Raji (cell line): ENCODE data around the gene TUBAL3.

Source experiments
- POLR2A ChIP-seq: IDR thresholded peaks from 2 replicates; pipeline ENCODE4 v1.6.1; 2011; ENCODE audit warnings: low read depth, low read length, control low read depth; ENCODE audit not compliant: insufficient read depth

The TUBAL3 gene

GRCh38 chr10:5369362-5370158 lies 35.1 kb downstream of the TUBAL3 start:
- TF ChIP-seq POLR2A, result no peak

DNA sequence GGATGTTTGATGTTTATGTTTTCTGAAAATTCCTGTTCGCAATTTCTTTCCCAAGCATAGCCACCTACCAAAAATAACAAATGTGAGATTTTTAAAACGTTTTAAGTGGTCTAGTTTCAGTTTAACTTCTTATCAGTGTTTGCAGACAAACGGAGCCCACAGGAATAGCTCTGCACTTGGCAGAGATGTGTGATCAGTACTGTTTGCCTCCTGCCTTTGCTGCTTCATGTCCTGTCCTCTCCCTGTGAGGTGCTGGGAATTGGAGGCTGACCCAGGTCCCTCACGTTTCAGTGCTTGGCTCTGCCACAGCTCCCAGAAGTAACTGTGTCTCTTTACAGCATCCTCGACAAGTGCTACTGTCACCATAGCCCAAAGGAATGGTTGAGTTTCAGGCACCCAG lies 38.7 kb downstream of the TUBAL3 start:
- no peak for TF ChIP-seq POLR2A

- TF ChIP-seq POLR2A, result no peak
Observed at GRCh38 chr10:5364890-5365338, 39.7 kb downstream of the TUBAL3 start, which contains the start of gene UCN3. TSS of gene UCN3 (plus strand) at chr10:5364966. CDS start at chr10:5373721, 8,755 bp downstream.

DNA sequence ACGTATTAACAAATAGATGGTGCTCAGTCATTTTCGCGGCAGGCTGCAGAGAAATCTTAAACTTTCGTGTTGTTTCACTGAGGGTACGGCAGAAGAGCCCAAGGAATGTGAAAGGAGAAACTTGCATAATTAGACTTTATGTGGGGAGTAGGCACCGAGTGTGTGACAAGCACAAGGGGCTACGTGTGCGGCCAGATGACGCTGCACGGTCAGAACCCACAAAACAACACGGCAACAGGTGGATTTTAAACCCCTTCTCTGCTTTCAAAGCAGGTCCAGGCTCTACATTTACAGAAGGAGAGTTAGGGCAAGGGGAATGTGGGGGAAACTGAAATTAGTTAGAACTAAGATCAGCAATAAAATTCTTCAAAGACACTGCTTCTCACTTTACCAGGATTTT lies 40.3 kb downstream of the TUBAL3 start:
- no peak for TF ChIP-seq POLR2A

GRCh38 chr10:5362873-5363272 lies 41.8 kb downstream of the TUBAL3 start:
- no peak for TF ChIP-seq POLR2A

GRCh38 chr10:5361966-5362365 lies 42.7 kb downstream of the TUBAL3 start:
- TF ChIP-seq POLR2A, result no peak

GRCh38 chr10:5360318-5360915 lies 44.2 kb downstream of the TUBAL3 start:
- TF ChIP-seq POLR2A, result no peak

- TF ChIP-seq POLR2A, result no peak
Observed at GRCh38 chr10:5356302-5356763, 48.3 kb downstream of the TUBAL3 start.

- TF ChIP-seq POLR2A, result no peak
Observed at GRCh38 chr10:5355594-5356301, 48.9 kb downstream of the TUBAL3 start.

DNA sequence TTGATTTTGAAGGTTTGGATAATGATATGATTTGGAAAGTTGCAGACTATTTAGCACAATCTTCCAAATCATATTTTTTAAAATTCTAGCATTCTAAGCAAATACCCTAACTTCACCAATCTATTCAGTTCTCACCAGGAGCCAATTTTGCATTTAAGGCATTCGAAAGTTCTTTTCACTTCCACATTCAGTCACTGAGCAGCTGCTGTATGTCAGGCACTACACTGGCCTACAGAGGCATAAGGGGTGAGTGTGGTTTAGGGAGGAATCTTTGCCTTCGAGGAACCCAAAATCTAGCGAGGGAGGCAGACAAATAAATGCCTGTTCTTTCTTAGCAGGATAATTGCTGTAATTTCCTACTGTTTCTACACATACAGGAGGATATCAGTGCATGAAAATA lies 50.6 kb downstream of the TUBAL3 start:
- no peak for TF ChIP-seq POLR2A

GRCh38 chr10:5349362-5349761 lies 55.3 kb downstream of the TUBAL3 start:
- no peak for TF ChIP-seq POLR2A

DNA sequence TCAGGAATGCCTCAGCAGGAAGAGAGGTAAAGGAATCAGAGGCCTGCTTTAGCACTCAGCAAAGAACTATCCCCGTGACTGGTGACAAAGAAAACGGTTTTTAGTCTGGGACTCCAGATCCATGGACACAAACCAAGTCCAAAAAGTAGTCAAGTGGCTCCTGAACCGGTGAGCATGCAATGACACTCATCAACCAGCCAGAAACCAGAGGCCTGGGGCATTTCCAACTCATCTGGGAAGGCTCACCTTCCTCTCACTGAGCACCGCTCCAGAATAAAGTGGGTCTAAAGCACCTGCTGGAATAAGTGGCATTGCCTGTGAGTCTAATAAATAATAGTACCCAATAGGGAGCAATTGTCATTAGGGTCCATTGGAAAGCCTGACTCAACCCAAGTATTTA lies 57.7 kb downstream of the TUBAL3 start:
- TF ChIP-seq POLR2A, result no peak

DNA sequence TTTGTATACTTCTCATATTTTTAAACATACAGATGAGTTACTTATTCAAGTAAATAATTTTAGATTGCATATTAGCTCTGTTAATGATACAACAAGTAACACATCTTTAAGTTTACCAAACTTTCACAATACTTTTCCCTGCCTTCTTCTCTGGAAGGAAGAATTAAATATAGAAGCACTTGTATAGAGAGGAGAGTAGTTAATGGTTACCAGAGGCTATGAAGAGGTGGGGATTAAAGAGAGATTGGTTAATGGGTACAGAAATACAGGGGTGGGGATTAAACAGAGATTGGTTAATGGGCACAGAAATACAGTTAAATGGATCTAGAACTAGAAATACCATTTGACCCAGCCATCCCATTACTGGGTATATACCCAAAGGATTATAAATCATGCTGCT lies 59.9 kb downstream of the TUBAL3 start:
- TF ChIP-seq POLR2A, result no peak

- no peak for TF ChIP-seq POLR2A
Observed at GRCh38 chr10:5343979-5344378, 60.6 kb downstream of the TUBAL3 start.

GRCh38 chr10:5343561-5343960 lies 61.1 kb downstream of the TUBAL3 start:
- no peak for TF ChIP-seq POLR2A
